T-helper 1 cell treated with Interleukin-12 subunit alpha and Interleukin-12 subunit beta and Interleukin-4 antibody, amounts not matched to agents 30 μg/mL and 1 μg/mL, for 36 hours (primary cell): ENCODE data around the gene LRP3.
"Not testable (repeated sequence)": the region's sequence is repeated elsewhere in the genome, so short reads cannot be mapped to it uniquely, and the experiment has no call there.

Experiments
- H3K27ac Mint-ChIP-seq: one replicate; pipeline ENCODE4 v1.8.0; 2021; ENCODE audit warnings: mild to moderate bottlenecking, mixed read lengths
- H3K27me3 Mint-ChIP-seq: one replicate; pipeline ENCODE4 v1.8.0; 2021; ENCODE audit warnings: low read depth, mixed read lengths
- H3K36me3 Mint-ChIP-seq: one replicate; pipeline ENCODE4 v1.8.0; 2021; ENCODE audit warnings: low read depth, mixed read lengths
- H3K4me1 Mint-ChIP-seq: one replicate; pipeline ENCODE4 v1.8.0; 2021; ENCODE audit warnings: low read depth, mixed read lengths
- H3K4me3 Mint-ChIP-seq: one replicate; pipeline ENCODE4 v1.8.0; 2021; ENCODE audit warnings: mild to moderate bottlenecking, moderate library complexity, mixed read lengths
- H3K9me3 Mint-ChIP-seq: one replicate; pipeline ENCODE4 v1.8.0; 2021; ENCODE audit warnings: mixed read lengths

LRP3 gene

GRCh38 chr19:33204136-33204973 lies 10.2 kb downstream of the LRP3 start:
- Mint-ChIP-seq H3K27me3 (no peaks in the 10 kb centered on the region), H3K27ac (no peak overlapping the region), H3K9me3 (no peaks in the 10 kb centered on the region), H3K4me1 (no peaks in the 10 kb centered on the region), H3K4me3 (no peak overlapping the region), H3K36me3 (no peaks in the 10 kb centered on the region)

DNA sequence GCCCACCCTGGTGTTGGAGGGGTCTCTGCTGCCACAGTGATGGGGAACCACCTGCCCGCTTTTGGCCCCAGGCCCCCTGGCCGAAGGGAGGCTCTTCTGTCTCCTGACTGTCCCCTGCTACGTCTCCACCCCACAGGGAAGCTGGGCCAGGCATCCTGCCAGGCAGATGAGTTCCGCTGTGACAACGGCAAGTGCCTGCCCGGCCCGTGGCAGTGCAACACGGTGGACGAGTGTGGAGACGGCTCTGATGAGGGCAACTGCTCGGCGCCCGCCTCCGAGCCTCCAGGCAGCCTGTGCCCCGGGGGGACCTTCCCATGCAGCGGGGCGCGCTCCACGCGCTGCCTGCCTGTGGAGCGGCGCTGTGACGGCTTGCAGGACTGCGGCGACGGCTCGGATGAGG lies 11.0 kb downstream of the LRP3 start:
- Mint-ChIP-seq H3K9me3 (no peaks in the 10 kb centered on the region), H3K4me1 (no peaks in the 10 kb centered on the region), H3K27ac (no peak overlapping the region), H3K27me3 (no peaks in the 10 kb centered on the region), H3K4me3 (no peak overlapping the region), H3K36me3 (no peaks in the 10 kb centered on the region)

- Mint-ChIP-seq H3K9me3 (no peaks in the 10 kb centered on the region), H3K36me3 (no peaks in the 10 kb centered on the region), H3K4me1 (no peaks in the 10 kb centered on the region), H3K4me3 (no peak overlapping the region), H3K27ac (no peak overlapping the region), H3K27me3 (no peaks in the 10 kb centered on the region)
These were observed 11.6 kb downstream of the LRP3 start for GRCh38 chr19:33205531-33206260.

DNA sequence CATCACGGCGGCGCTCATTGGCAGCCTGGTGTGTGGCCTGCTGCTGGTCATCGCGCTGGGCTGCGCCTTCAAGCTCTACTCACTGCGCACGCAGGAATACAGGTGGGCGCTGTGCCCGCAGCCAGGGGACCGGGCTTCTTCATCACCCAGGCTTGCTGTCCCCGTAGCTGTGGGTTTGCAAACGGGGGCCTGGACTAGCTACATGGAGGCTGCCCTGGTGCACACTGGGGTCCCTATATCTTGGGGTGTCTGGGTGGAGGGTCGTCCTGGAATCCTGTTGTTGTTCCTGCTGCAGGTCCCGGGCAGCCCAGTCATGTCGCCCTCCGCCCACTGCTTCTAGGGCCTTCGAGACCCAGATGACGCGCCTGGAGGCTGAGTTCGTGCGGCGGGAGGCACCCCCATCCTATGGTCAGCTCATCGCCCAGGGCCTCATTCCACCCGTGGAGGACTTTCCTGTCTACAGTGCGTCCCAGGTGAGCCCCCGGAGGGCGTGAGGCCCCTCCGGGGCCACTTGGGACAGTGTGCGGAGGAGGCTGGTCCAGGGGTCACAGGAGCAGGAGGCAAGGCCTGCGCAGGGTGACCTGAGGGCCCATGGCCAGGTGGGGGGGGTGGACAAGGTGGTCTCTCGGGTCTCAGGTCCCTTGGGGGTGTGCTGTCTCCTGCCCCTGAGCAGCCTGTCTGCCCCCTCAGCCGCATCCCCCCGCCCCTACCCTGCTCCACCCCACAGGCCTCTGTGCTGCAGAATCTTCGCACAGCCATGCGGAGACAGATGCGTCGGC lies 12.3 kb downstream of the LRP3 start:
- no peaks in the 10 kb centered on the region for H3K27me3 Mint-ChIP-seq
- H3K9me3 Mint-ChIP-seq: no peaks in the 10 kb centered on the region
- H3K36me3 Mint-ChIP-seq: no peaks in the 10 kb centered on the region
- H3K4me1 Mint-ChIP-seq: no peaks in the 10 kb centered on the region
- H3K27ac Mint-ChIP-seq: no peak overlapping the region
- no peak overlapping the region for H3K4me3 Mint-ChIP-seq

- H3K27me3 Mint-ChIP-seq: no peaks in the 10 kb centered on the region
- H3K36me3 Mint-ChIP-seq: no peaks in the 10 kb centered on the region
- no peaks in the 10 kb centered on the region for H3K4me1 Mint-ChIP-seq
- no peak overlapping the region for H3K27ac Mint-ChIP-seq
- no peaks in the 10 kb centered on the region for H3K9me3 Mint-ChIP-seq
- H3K4me3 Mint-ChIP-seq: no peak overlapping the region
These were observed 13.0 kb downstream of the LRP3 start for GRCh38 chr19:33207040-33207620.

- H3K4me1 Mint-ChIP-seq: no peaks in the 10 kb centered on the region
These were observed 13.8 kb downstream of the LRP3 start for GRCh38 chr19:33207903-33208302.

DNA sequence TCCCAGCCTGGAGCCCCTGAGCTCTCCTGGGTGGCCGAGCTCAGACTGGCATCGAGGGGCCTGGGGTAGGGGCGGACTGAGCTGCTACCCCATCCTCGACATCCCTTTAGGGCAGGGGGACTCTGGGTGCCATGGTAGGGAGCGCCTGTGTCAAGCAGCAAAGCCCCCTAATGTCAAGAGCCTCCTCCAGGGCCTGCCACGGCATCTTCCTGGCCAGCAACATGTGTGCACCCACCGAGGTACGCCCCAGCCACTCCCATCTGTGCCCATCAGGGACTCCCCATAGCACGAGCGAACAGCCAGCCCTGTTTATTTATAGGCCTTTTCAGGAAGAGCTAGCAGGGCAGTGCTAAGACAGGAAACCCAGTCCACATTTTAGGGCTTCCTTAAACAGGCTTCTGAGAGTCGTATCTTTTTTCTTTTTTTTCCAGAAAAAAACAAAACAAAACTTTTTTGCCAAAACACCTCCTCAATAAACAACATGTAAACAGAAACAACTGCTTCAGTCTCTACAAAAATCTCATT lies 14.3 kb downstream of the LRP3 start:
- Mint-ChIP-seq H3K27ac (no peak overlapping the region), H3K4me3 (no peak overlapping the region), H3K27me3 (no peaks in the 10 kb centered on the region), H3K4me1 (no peaks in the 10 kb centered on the region), H3K9me3 (no peaks in the 10 kb centered on the region), H3K36me3 (no peaks in the 10 kb centered on the region)

More at GRCh38 chr19:33207903-33208302, 13.8 kb downstream of the LRP3 start:
- Mint-ChIP-seq H3K9me3 (no peaks in the 10 kb centered on the region), H3K27ac (no peak overlapping the region), H3K36me3 (no peaks in the 10 kb centered on the region), H3K4me3 (no peak overlapping the region), H3K27me3 (no peaks in the 10 kb centered on the region)

- Mint-ChIP-seq H3K36me3 (no peaks in the 10 kb centered on the region), H3K27ac (no peak overlapping the region), H3K4me3 (no peak overlapping the region), H3K9me3 (no peaks in the 10 kb centered on the region), H3K27me3 (no peaks in the 10 kb centered on the region), H3K4me1 (no peaks in the 10 kb centered on the region)
These were observed 15.0 kb downstream of the LRP3 start for GRCh38 chr19:33208904-33209849.

DNA sequence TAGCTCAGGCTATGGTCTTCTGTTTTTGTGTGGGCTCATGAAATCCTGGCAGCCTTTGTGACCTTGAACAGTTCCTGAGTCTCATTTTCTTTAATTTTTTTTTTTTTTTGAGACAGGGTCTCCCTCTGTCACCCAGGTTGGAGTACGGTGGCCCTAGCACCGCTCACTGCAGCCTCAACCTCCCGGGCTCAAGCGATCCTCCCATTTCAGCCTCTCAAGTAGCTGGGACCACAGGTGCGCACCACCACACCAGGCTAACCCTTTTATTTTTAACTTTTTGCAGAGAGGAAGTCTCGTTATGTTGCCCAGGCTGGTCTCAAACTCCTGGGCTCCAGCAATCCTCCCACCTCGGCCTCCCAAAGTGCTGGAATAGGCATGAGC lies 15.7 kb downstream of the LRP3 start:
- not testable (repeated sequence) for H3K27ac Mint-ChIP-seq, H3K27me3 Mint-ChIP-seq

DNA sequence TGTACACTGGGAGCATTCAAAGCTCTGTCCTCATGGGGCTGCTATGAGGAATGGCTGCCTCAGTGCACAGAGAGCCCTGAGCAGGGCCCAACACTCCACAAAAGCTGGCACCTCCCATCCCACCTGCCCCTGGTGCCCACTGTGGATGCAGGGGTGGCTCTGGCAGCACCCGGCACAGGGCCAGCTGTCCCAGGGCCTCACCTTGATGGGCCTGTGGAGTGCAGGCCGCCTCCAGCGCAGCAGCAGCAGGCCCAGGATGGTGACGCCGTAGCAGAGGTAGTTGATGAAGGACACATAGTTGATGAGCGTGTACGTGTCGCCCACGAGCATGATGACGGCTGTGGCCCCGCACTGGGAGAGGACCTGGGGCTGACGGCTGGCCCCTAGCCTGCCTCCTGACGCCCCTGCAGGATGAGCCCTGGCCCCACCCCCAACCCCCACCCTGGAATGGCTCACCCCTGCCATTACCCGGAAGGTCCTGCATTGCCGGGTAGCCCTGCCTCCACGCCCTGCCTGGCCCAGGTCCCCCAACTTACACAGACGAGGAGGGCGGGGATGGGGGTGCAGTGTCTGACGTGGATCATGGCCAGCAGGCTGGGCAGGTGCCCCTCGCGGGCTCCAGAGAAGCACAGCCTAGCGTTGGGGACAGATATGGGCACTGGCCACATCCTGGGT lies 16.3 kb downstream of the LRP3 start:
- Mint-ChIP-seq H3K4me1 (no peaks in the 10 kb centered on the region), H3K27ac (no peak overlapping the region), H3K9me3 (no peaks in the 10 kb centered on the region), H3K4me3 (no peak overlapping the region), H3K27me3 (no peaks in the 10 kb centered on the region), H3K36me3 (no peaks in the 10 kb centered on the region)

More for the DNA sequence above, 15.7 kb downstream of the LRP3 start:
- not testable (repeated sequence) for H3K4me3 Mint-ChIP-seq, H3K9me3 Mint-ChIP-seq, H3K36me3 Mint-ChIP-seq, H3K4me1 Mint-ChIP-seq

- Mint-ChIP-seq H3K36me3 (no peaks in the 10 kb centered on the region), H3K4me3 (no peak overlapping the region), H3K27me3 (no peaks in the 10 kb centered on the region), H3K9me3 (no peaks in the 10 kb centered on the region), H3K4me1 (no peaks in the 10 kb centered on the region), H3K27ac (no peak overlapping the region)
These were observed 17.8 kb downstream of the LRP3 start for GRCh38 chr19:33211794-33212435.

DNA sequence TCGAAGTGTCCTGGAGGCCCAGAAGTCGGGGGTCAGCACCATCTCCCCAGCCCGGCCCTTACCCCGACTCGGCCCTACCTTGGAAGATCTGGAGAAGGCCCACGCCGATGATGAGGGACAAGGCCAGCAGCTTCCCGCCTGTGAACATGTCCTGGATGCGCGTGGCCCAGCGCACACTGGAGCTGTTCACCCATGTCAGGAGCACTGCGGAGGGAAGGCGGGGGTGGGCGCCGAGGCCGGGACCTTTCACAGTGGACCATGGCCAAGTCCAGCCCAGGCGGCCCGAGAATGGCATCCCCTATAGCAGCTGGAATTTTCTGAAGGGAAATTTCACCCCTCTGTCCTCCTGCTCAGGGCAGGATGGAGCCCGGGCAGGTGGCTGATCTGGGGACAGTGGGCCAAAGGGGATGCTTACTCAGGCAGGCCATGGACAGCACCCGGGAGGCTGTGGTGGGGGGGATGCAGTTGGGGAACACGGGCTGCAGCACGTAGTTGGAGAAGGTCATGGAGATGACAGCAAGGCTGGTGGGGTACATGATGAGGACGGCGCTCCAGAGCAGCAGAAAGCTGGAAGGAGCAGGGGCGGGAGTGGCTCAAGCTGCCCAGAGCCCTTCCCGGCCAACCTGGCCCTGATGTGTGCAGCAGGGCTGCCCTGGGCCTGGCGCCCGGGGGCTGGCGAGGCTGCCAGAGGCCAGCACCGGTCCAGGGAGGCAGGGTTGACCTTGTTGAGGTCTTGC lies 18.5 kb downstream of the LRP3 start:
- Mint-ChIP-seq H3K4me3 (no peak overlapping the region), H3K36me3 (no peaks in the 10 kb centered on the region), H3K27ac (no peak overlapping the region), H3K27me3 (no peaks in the 10 kb centered on the region), H3K9me3 (no peaks in the 10 kb centered on the region), H3K4me1 (no peaks in the 10 kb centered on the region)
